Measurements from ENCODE around the gene A4GNT.

A4GNT gene

DNA sequence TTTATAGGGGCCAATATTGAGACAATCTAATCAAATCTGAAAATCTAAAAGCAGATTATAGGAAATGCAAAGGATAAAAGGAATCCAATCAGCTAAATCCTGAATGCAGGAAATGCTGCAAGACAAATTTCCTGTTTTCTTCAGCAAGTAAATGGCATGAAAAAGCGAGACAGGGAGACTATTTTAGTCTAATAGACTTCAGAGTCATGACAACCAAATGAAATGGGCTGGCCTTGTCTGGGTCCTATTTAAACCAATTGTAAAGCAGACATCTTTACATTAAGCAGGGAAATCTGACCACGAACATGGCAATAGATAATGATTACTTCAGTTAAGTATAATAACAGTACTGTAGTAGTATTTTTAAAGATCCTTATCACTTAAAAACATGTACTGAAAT, 40.4 kb upstream of the A4GNT start:
- TF ChIP-seq, protein P1, sequence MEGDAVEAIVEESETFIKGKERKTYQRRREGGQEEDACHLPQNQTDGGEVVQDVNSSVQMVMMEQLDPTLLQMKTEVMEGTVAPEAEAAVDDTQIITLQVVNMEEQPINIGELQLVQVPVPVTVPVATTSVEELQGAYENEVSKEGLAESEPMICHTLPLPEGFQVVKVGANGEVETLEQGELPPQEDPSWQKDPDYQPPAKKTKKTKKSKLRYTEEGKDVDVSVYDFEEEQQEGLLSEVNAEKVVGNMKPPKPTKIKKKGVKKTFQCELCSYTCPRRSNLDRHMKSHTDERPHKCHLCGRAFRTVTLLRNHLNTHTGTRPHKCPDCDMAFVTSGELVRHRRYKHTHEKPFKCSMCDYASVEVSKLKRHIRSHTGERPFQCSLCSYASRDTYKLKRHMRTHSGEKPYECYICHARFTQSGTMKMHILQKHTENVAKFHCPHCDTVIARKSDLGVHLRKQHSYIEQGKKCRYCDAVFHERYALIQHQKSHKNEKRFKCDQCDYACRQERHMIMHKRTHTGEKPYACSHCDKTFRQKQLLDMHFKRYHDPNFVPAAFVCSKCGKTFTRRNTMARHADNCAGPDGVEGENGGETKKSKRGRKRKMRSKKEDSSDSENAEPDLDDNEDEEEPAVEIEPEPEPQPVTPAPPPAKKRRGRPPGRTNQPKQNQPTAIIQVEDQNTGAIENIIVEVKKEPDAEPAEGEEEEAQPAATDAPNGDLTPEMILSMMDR (conservative IDR thresholded peaks at IDR 0.05; ENCODE audit: low read depth, low read length), result no peak
- H3K36me3 ChIP-seq (ENCODE audit: insufficient read depth), result no peaks in the 10 kb centered on the region; the same call in 1 of the 2 replicates
- no peak overlapping the region for H3K9ac ChIP-seq
- H3K4me2 ChIP-seq, result no peak overlapping the region
- no peak overlapping the region for H3K4me3 ChIP-seq (IDR thresholded peaks at IDR 0.05; ENCODE audit: insufficient read depth, low read depth, low read length)
- peaks cover 10% of the 10 kb centered on the region for H3K79me2 ChIP-seq (ENCODE audit: insufficient read depth, low read depth)
- H4K20me1 ChIP-seq (ENCODE audit: insufficient read depth), result no peaks in the 10 kb centered on the region
- H2AFZ ChIP-seq (ENCODE audit: low read depth), result no peak overlapping the region
- H3K27ac ChIP-seq, result no peak overlapping the region
- no peaks in the 10 kb centered on the region for H3K27me3 ChIP-seq (ENCODE audit: insufficient read depth, low read depth)
- peaks cover 26% of the 10 kb centered on the region for H3K4me1 ChIP-seq (ENCODE audit: low read depth, poor library complexity, severe bottlenecking)

DNA sequence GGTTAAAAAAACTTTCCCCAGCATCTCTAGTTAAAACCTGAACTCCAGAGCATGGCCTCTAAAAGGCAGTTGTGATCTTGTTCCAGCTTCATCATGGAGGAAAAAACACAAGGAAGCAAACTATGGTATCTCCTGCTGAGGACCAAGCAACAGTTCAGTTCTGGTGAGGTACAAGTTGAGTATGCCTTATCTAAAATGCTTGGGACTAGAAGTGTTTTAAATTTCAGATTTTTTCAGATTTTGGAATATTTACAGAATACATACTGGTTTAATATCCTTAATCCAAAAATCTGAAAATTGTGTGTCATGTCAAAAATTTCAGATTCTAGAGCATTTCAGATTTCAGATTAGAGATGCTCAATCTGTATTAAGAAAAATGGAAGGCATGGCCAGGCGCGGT, 32.9 kb upstream of the A4GNT start:
- TF ChIP-seq, protein P1 (conservative IDR thresholded peaks at IDR 0.05; ENCODE audit: low read depth, low read length), result no peak
- Histone ChIP-seq H2AFZ (ENCODE audit: low read depth) (no peak overlapping the region), H3K79me2 (ENCODE audit: insufficient read depth, low read depth) (no peaks in the 10 kb centered on the region), H3K9ac (no peak overlapping the region), H3K4me2 (no peak overlapping the region), H3K36me3 (ENCODE audit: insufficient read depth) (no peaks in the 10 kb centered on the region; the same call in 1 of the 2 replicates), H3K4me3 (IDR thresholded peaks at IDR 0.05; ENCODE audit: insufficient read depth, low read depth, low read length) (no peak overlapping the region), H3K27ac (no peak overlapping the region), H3K27me3 (ENCODE audit: insufficient read depth, low read depth) (no peaks in the 10 kb centered on the region), H4K20me1 (ENCODE audit: insufficient read depth) (no peaks in the 10 kb centered on the region), H3K4me1 (ENCODE audit: low read depth, poor library complexity, severe bottlenecking) (no peaks in the 10 kb centered on the region)

DNA sequence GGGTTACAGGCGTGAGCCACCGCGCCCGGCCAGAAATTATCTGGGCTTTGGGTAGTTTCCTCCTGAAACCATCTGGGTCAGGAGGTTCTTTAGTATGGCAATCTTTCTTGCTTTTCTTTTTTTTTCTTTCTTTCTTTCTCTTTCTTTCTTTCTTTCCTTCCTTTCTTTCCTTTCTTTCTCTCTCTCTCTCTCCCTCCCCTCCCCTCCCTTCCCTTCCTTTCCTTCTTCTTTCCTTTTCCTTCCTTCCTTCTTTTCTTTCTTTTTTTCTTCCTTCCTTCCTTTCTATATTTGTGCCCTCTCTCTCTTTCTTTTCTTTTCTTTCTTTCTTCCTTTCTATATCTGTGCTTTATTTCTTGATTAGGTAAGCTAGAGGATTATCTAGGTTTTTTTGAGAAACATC, 25.6 kb upstream of the A4GNT start:
- no peak overlapping the region for H3K4me3 ChIP-seq (IDR thresholded peaks at IDR 0.05; ENCODE audit: insufficient read depth, low read depth, low read length)
- H2AFZ ChIP-seq (ENCODE audit: low read depth), result no peak overlapping the region
- no peaks in the 10 kb centered on the region for H3K36me3 ChIP-seq (ENCODE audit: insufficient read depth)
- no peaks in the 10 kb centered on the region for H3K27me3 ChIP-seq (ENCODE audit: insufficient read depth, low read depth)
- H3K9ac ChIP-seq, result no peak overlapping the region
- no peaks in the 10 kb centered on the region for H4K20me1 ChIP-seq (ENCODE audit: insufficient read depth)
- H3K4me1 ChIP-seq (ENCODE audit: low read depth, poor library complexity, severe bottlenecking), result no peaks in the 10 kb centered on the region
- TF ChIP-seq, protein P1 (conservative IDR thresholded peaks at IDR 0.05; ENCODE audit: low read depth, low read length), result no peak
- no peak overlapping the region for H3K4me2 ChIP-seq
- no peaks in the 10 kb centered on the region for H3K79me2 ChIP-seq (ENCODE audit: insufficient read depth, low read depth)
- H3K27ac ChIP-seq, result no peak overlapping the region

DNA sequence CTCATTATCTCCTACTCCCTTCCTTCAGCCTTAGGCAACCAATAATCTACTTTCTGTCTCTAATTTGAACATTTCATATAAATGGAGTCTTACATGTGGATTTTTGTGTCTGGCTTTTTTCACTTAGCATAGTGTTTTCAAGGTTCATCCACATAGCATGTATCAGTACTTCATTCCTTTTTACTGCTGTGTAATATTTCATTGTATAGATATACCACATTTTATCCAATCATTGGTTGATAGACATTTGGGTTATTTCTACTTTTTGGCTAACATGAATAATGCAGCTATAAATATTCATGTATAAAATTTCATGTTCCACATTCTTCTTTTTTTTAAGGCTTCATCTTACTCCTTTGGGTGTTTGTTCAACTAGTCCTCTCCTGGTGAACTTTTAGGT, 22.3 kb upstream of the A4GNT start:
- TF ChIP-seq, protein P1 (conservative IDR thresholded peaks at IDR 0.05; ENCODE audit: low read depth, low read length), result no peak
- no peaks in the 10 kb centered on the region for H3K36me3 ChIP-seq (ENCODE audit: insufficient read depth)

More for the DNA sequence above, 22.3 kb upstream of the A4GNT start:
- H3K4me2 ChIP-seq, result no peak overlapping the region
- H3K27ac ChIP-seq, result no peak overlapping the region
- no peaks in the 10 kb centered on the region for H3K4me1 ChIP-seq (ENCODE audit: low read depth, poor library complexity, severe bottlenecking)
- no peak overlapping the region for H3K4me3 ChIP-seq (IDR thresholded peaks at IDR 0.05; ENCODE audit: insufficient read depth, low read depth, low read length)
- no peak overlapping the region for H3K9ac ChIP-seq
- H3K27me3 ChIP-seq (ENCODE audit: insufficient read depth, low read depth), result no peaks in the 10 kb centered on the region
- no peaks in the 10 kb centered on the region for H3K79me2 ChIP-seq (ENCODE audit: insufficient read depth, low read depth)
- no peak overlapping the region for H2AFZ ChIP-seq (ENCODE audit: low read depth)
- H4K20me1 ChIP-seq (ENCODE audit: insufficient read depth), result no peaks in the 10 kb centered on the region
